Right lobe of liver (tissue), 6 donors: ENCODE results near the gene PVALB. TPM values are rescaled to one million over a fixed set of nuclear protein-coding genes. Genes with fewer than 3 reads are reported as not detected.

Experiments used
- ATAC-seq, 4 donors: fragments of 200-7000 bp; cut with Tn5 transposase; one replicate each; pipeline ENCODE4 v1.9.1; 2020; ENCODE audit warnings: mild to moderate bottlenecking in 4 of 4, moderate library complexity in 4 of 4
- DNase-seq, 3 donors: peaks; one replicate each; pipeline ENCODE4 v3.0.0-alpha.2; 2020
- H3K27ac ChIP-seq, 3 donors: fragments of 200-600 bp; one replicate each; pipeline ENCODE4 v1.8.0; 2022
- H3K27me3 ChIP-seq, 2 donors: fragments of 200-600 bp; one replicate each; pipeline ENCODE4 v1.8.0; 2022
- H3K36me3 ChIP-seq, 4 donors: fragments of 200-600 bp; sonication (generic) in 1 of 4; one replicate each; pipeline versions ENCODE4 v1.5.1 to v1.8.0; 2017 to 2022; ENCODE audit warnings: control low read depth in 1 of 4
- H3K4me1 ChIP-seq, 4 donors: fragments of 200-600 bp; sonication (generic) in 1 of 4; one replicate each; pipeline versions ENCODE4 v1.5.1 to v1.8.0; 2017 to 2022; ENCODE audit warnings: control low read depth in 1 of 4
- H3K4me3 ChIP-seq, 3 donors: fragments of 200-600 bp; one replicate each; pipeline ENCODE4 v1.8.0; 2022
- H3K9me3 ChIP-seq, 4 donors: fragments of 200-600 bp; sonication (generic) in 1 of 4; one replicate each; pipeline versions ENCODE4 v1.5.1 to v1.8.0; 2017 to 2022; ENCODE audit warnings: control low read depth in 1 of 4
- CTCF ChIP-seq, 4 donors: fragments of 200-600 bp in 3 of 4; fragments of 450-650 bp in 1 of 4; IDR thresholded peaks; one replicate each; pipeline versions ENCODE4 v1.5.1 to v1.8.0; 2016 to 2022; ENCODE audit warnings: antibody characterized with exemption in 4 of 4, mild to moderate bottlenecking in 2 of 4
- POLR2A ChIP-seq: fragments of 450-650 bp; IDR thresholded peaks from one replicate; pipeline ENCODE4 v1.6.1; 2017; ENCODE audit warnings: antibody characterized with exemption, mild to moderate bottlenecking
- WGBS: methylation state at CpG from one replicate; pipeline ENCODE4 v1.1.6; 2018; ENCODE audit warnings: low coverage, low lambda C conversion rate; ENCODE audit not compliant: insufficient coverage; ENCODE audit errors: missing lambda C conversion rate; 5-methylcytosine and 5-hydroxymethylcytosine counted together
- intact Hi-C, 2 donors: fragments of 100-400 bp; cut with DNase I; formaldehyde crosslinking; loops; one replicate each; pipeline versions ENCODE4 v1.11.2 to v1.14.1; 2022
- total RNA-seq, 6 experiments: library from RNA; depleted of rRNA in 2 of 6; stranded (reverse); fragments of >200 nt in 2 of 6; fragmentation: NEBNext Ultra II Directional in 3 of 6; extraction: Animal tissue kit (Norgen Biotek cat#: 25700) in 3 of 6; gene quantifications; one replicate each; pipeline versions ENCODE4 v1.1.0 to v1.2.4, GENCODE V29; 2016 to 2023
- donor health status: DM: no; HTN: yes; CAD: no.
- donor health status: DM: no; HTN: no; CAD: no.
- donor health status: DM: no; HTN: no; CAD: no.
- donor health status: DM: no; HTN: yes; CAD: no.
- donor health status: DM: no; HTN: yes; CAD: no.

Gene PVALB
- total RNA-seq, 6 experiments from 2014 or later = 0.59 to 1.7 (median 1.4) TPM; not detected in 2

GRCh38 chr22:36839356-36840073 lies 22.7 kb upstream of the PVALB start:
- ATAC-seq = no peak
- H3K36me3 ChIP-seq = no peaks in the 10 kb centered on the region
- intact Hi-C loops = no loop called here
- no peak overlapping the region for H3K27ac ChIP-seq
- no peak for TF ChIP-seq CTCF (IDR thresholded peaks at IDR 0.05)
- TF ChIP-seq POLR2A = no peak
- no peak overlapping the region for H3K4me3 ChIP-seq
- DNase-seq = no peak
- no peaks in the 10 kb centered on the region for H3K4me1 ChIP-seq
- WGBS = 60% methylated on average over 8 of the region's 10 CpGs
- no peaks in the 10 kb centered on the region for H3K9me3 ChIP-seq
- H3K27me3 ChIP-seq = no peaks in the 10 kb centered on the region

- Histone ChIP-seq H3K9me3 (no peaks in the 10 kb centered on the region), H3K27ac (no peak overlapping the region), H3K4me3 (no peak overlapping the region), H3K27me3 (no peaks in the 10 kb centered on the region), H3K36me3 (no peaks in the 10 kb centered on the region), H3K4me1 (no peaks in the 10 kb centered on the region)
- 73% methylated on average over 5 of the region's 10 CpGs for WGBS
- intact Hi-C loops = no loop called here
- no peak for DNase-seq
- ATAC-seq = peak in 1 of 4 donors; percentile 33
- no peak for TF ChIP-seq CTCF (IDR thresholded peaks at IDR 0.05)
These were observed 21.5 kb upstream of the PVALB start for GRCh38 chr22:36838119-36839030.

- ATAC-seq = no peak
- intact Hi-C loops = no loop called here
- Histone ChIP-seq H3K36me3 (no peaks in the 10 kb centered on the region), H3K27ac (no peak overlapping the region), H3K27me3 (no peaks in the 10 kb centered on the region), H3K4me3 (no peak overlapping the region), H3K4me1 (no peaks in the 10 kb centered on the region), H3K9me3 (no peaks in the 10 kb centered on the region)
- 49% methylated on average over 5 of the region's 5 CpGs for WGBS
- no peak for DNase-seq
- TF ChIP-seq POLR2A = no peak
- no peak for TF ChIP-seq CTCF (IDR thresholded peaks at IDR 0.05)
These were observed 19.1 kb upstream of the PVALB start for GRCh38 chr22:36835903-36836302.

GRCh38 chr22:36833073-36833472 lies 16.2 kb upstream of the PVALB start:
- no peak overlapping the region for H3K27ac ChIP-seq
- intact Hi-C loops = no loop called here
- ATAC-seq (no peak), DNase-seq (no peak)
- no peaks in the 10 kb centered on the region for H3K36me3 ChIP-seq
- no peaks in the 10 kb centered on the region for H3K27me3 ChIP-seq
- 52% methylated on average over 3 of the region's 3 CpGs for WGBS
- H3K4me1 ChIP-seq = no peaks in the 10 kb centered on the region
- no peak overlapping the region for H3K4me3 ChIP-seq
- TF ChIP-seq CTCF (IDR thresholded peaks at IDR 0.05) (no peak), POLR2A (no peak)
- no peaks in the 10 kb centered on the region for H3K9me3 ChIP-seq
